ENCODE measurements around the gene MBOAT2. TPM values are rescaled to one million over a fixed set of nuclear protein-coding genes. Genes with fewer than 3 reads are reported as not detected.

Gene MBOAT2
- total and polyA plus RNA-seq, 2 experiments from 2014 or later = 15.9 to 22.7 TPM

- 0 out of 2 replicates have a peak overlapping the region, but pooled peaks have one; percentile 3 for H3K4me2 ChIP-seq
- DNase-seq (ENCODE audit: low spot score) = no peak
- no peak overlapping the region for H3K27ac ChIP-seq (ENCODE audit: low read depth)
- H3K79me2 ChIP-seq (replicated peaks; ENCODE audit: insufficient read depth) = no peaks in the 10 kb centered on the region
- no peak overlapping the region for H3K4me3 Mint-ChIP-seq
- TF ChIP-seq NANOG (IDR thresholded peaks at IDR 0.05; ENCODE audit: borderline replicate concordance) = no peak
- no peak for TF ChIP-seq CREB1 (CRISPR knock-in tag; IDR thresholded peaks at IDR 0.05; ENCODE audit: low read depth)
- no peak for TF ChIP-seq POLR2AphosphoS5 (IDR thresholded peaks at IDR 0.05; ENCODE audit: low read depth)
- TF ChIP-seq ZNF114 (CRISPR knock-in tag; IDR thresholded peaks at IDR 0.05) = no peak
- TF ChIP-seq CTCF (conservative IDR thresholded peaks at IDR 0.05; ENCODE audit: low read depth in 2 of 2) = no peak
- TF ChIP-seq ZNF462 (CRISPR knock-in tag; IDR thresholded peaks at IDR 0.05) = no peak
- TF ChIP-seq EZH2 (IDR thresholded peaks at IDR 0.05; ENCODE audit: low read depth, unreplicated experiment) = no peak
- TF ChIP-seq JUNB (IDR thresholded peaks at IDR 0.05; ENCODE audit: unreplicated experiment) = no peak
- no peak for TF ChIP-seq EZH2phosphoT487 (IDR thresholded peaks at IDR 0.05; ENCODE audit: unreplicated experiment)
- TF ChIP-seq STAT1 (IDR thresholded peaks at IDR 0.05; ENCODE audit: unreplicated experiment) = no peak
- TF ChIP-seq REST (IDR thresholded peaks at IDR 0.05; ENCODE audit: unreplicated experiment) = no peak
- TF ChIP-seq ZNF331 (CRISPR knock-in tag; IDR thresholded peaks at IDR 0.05; ENCODE audit: low read depth) = no peak
- TF ChIP-seq ETS1 (IDR thresholded peaks at IDR 0.05) = no peak
- H3K4me1 ChIP-seq (ENCODE audit: insufficient read depth) = no peaks in the 10 kb centered on the region; the same call in 1 of the 2 replicates
- H3K4me1 Mint-ChIP-seq = peaks cover 17% of the 10 kb centered on the region
- H3K27me3 Mint-ChIP-seq (ENCODE audit: insufficient read depth, low read depth, poor library complexity) = peaks cover 3% of the 10 kb centered on the region
- peaks cover 8% of the 10 kb centered on the region for H3K36me3 Mint-ChIP-seq (ENCODE audit: low read depth)
- no peaks in the 10 kb centered on the region for H3K9me2 ChIP-seq (ENCODE audit: insufficient read depth)
- peaks cover 12% of the 10 kb centered on the region for H3K9me3 Mint-ChIP-seq
- H2AFZ ChIP-seq = peak overlapping the region; percentile 6; the same call in 1 of the 2 replicates
- no peaks in the 10 kb centered on the region for H3F3A ChIP-seq (replicated peaks; ENCODE audit: low read depth)
- H3K4me3 ChIP-seq = no peak overlapping the region
- H3K36me3 ChIP-seq (ENCODE audit: insufficient read depth) = 0 out of 2 replicates have a peak, but pooled peaks cover 2% of the 10 kb centered on the region
- ATAC-seq = no peak
- no peak overlapping the region for H3K27ac Mint-ChIP-seq
- no peaks in the 10 kb centered on the region for H3K27me3 ChIP-seq (ENCODE audit: insufficient read depth)
- no peaks in the 10 kb centered on the region for H4K20me1 ChIP-seq (replicated peaks; ENCODE audit: insufficient read depth)
These were observed 29.2 kb upstream of the MBOAT2 start for GRCh38 chr2:9032536-9033255.

Data from GM23338 (cell line).